Measurements from ENCODE around the gene ERG28.
"Not testable (repeated sequence)": the region's sequence is repeated elsewhere in the genome, so short reads cannot be mapped to it uniquely, and the experiment has no call there.

ERG28 gene

DNA sequence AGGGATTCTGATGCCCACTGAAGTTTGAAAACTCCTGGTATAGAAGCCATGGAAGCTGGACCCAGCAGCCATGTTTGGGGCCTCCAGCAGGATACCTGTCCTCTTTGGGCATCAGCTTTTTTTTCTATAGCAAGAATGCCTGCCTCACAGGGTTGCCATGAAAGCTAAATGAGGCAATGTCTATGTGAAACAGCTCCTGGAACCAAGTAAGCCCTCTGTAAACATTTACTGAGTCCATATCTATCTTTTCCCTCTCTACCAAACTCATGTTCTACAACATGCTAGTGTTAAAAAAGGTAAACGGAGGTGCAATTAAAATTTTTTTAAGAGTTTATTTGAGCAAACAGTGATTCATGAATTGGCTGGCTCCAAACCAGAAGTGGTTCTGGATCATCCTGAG lies 53.6 kb downstream of the ERG28 start:
- Histone ChIP-seq H3K4me1 (ENCODE audit: low read length) (peaks cover 19% of the 10 kb centered on the region), H3K27me3 (ENCODE audit: low read depth, low read length) (no peaks in the 10 kb centered on the region), H3K27ac (ENCODE audit: low read length) (no peak overlapping the region), H3K36me3 (replicated peaks; ENCODE audit: low read depth, low read length) (peaks cover 10% of the 10 kb centered on the region), H3K4me3 (ENCODE audit: low read length) (no peak overlapping the region), H3K79me2 (ENCODE audit: low read length) (no peaks in the 10 kb centered on the region), H3K9ac (ENCODE audit: low read length) (no peak overlapping the region), H3K4me2 (ENCODE audit: low read length) (no peak overlapping the region), H2AFZ (ENCODE audit: low read depth, low read length) (no peak overlapping the region), H3K9me3 (ENCODE audit: insufficient read depth, low read length) (no peaks in the 10 kb centered on the region), H4K20me1 (ENCODE audit: insufficient read depth, low read length) (no peaks in the 10 kb centered on the region)
- TF ChIP-seq, protein P1, sequence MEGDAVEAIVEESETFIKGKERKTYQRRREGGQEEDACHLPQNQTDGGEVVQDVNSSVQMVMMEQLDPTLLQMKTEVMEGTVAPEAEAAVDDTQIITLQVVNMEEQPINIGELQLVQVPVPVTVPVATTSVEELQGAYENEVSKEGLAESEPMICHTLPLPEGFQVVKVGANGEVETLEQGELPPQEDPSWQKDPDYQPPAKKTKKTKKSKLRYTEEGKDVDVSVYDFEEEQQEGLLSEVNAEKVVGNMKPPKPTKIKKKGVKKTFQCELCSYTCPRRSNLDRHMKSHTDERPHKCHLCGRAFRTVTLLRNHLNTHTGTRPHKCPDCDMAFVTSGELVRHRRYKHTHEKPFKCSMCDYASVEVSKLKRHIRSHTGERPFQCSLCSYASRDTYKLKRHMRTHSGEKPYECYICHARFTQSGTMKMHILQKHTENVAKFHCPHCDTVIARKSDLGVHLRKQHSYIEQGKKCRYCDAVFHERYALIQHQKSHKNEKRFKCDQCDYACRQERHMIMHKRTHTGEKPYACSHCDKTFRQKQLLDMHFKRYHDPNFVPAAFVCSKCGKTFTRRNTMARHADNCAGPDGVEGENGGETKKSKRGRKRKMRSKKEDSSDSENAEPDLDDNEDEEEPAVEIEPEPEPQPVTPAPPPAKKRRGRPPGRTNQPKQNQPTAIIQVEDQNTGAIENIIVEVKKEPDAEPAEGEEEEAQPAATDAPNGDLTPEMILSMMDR (IDR thresholded peaks at IDR 0.05; ENCODE audit: low read depth, low read length) = no peak
- no peak for TF ChIP-seq EZH2phosphoT487 (IDR thresholded peaks at IDR 0.05; ENCODE audit: low read depth)

DNA sequence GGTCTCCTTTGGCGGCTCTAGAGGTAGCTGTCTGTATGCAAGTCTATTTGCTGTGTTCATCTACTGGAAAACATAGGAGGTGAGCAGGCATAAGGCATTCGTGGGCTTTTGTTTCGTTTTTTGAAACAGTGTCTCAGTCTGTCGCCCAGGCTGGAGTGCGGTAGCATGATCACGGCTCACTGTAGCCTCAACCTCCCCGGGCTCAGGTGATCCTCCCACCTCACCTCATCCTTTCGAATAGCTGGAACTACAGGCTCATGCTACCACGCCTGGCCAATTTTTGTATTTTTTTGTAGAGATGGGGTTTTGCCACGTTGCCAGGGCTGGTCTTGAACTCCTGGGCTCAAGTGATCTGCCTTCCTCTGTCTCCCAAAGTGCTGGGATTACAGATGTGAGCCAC lies 54.8 kb downstream of the ERG28 start:
- no peaks in the 10 kb centered on the region for H3K9me3 ChIP-seq (ENCODE audit: insufficient read depth, low read length)
- no peak overlapping the region for H3K9ac ChIP-seq (ENCODE audit: low read length)
- no peak overlapping the region for H3K4me3 ChIP-seq (ENCODE audit: low read length)
- no peak overlapping the region for H2AFZ ChIP-seq (ENCODE audit: low read depth, low read length)
- TF ChIP-seq, protein P1 (IDR thresholded peaks at IDR 0.05; ENCODE audit: low read depth, low read length) = no peak
- no peak for TF ChIP-seq EZH2phosphoT487 (IDR thresholded peaks at IDR 0.05; ENCODE audit: low read depth)
- no peak overlapping the region for H3K27ac ChIP-seq (ENCODE audit: low read length)
- no peaks in the 10 kb centered on the region for H3K27me3 ChIP-seq (ENCODE audit: low read depth, low read length)
- peaks cover 10% of the 10 kb centered on the region for H3K36me3 ChIP-seq (replicated peaks; ENCODE audit: low read depth, low read length)
- no peaks in the 10 kb centered on the region for H4K20me1 ChIP-seq (ENCODE audit: insufficient read depth, low read length)
- no peaks in the 10 kb centered on the region for H3K79me2 ChIP-seq (ENCODE audit: low read length)
- no peak overlapping the region for H3K4me2 ChIP-seq (ENCODE audit: low read length)
- H3K4me1 ChIP-seq (ENCODE audit: low read length) = peaks cover 19% of the 10 kb centered on the region

DNA sequence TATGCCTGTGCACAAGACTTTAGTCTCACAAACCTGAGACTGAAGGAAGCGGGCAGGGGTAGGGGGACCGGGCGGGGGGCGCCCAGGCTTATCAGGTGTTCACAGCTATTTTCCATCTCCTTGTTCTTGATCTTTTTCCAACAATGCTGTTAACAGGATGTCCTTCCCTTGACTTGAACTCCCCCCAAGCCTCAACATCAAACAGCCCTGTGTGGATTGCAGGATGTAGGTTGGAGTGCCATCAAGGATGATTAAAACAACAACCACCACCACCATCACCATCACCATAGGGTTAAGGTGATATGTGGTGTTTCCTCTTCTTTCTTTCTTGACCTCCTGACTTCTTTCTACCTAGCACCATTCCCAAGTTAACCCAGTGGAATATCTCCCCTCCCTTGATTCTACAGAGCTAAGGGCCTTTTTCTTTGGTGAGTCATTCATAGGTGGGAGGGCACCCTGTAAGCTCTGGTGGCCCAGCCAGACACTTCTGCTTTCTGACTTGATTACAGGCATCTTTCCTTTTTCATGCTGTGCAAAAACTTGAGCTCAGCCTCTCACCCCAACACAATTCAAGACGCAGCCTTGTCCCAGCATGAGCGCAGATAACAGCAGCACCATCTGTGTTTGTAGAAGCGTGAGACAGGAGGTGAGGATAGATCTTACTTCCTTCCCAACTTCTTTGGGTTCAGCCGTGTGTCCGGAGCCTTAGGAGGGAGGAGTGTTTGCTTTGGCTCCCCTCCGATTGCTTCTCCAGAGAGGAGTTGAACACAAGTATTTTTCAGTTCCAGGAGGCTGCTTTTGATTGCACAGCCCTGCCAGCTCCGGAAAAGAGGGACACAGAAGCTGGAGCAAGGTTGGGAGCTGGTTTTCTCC lies 55.5 kb downstream of the ERG28 start:
- Histone ChIP-seq H3K4me1 (ENCODE audit: low read length) (peaks cover 15% of the 10 kb centered on the region), H3K79me2 (ENCODE audit: low read length) (no peaks in the 10 kb centered on the region), H3K9ac (ENCODE audit: low read length) (no peak overlapping the region), H3K4me3 (ENCODE audit: low read length) (no peak overlapping the region), H3K4me2 (ENCODE audit: low read length) (no peak overlapping the region), H3K27ac (ENCODE audit: low read length) (no peak overlapping the region), H2AFZ (ENCODE audit: low read depth, low read length) (no peak overlapping the region), H3K9me3 (ENCODE audit: insufficient read depth, low read length) (no peaks in the 10 kb centered on the region), H3K36me3 (replicated peaks; ENCODE audit: low read depth, low read length) (peaks cover 10% of the 10 kb centered on the region), H3K27me3 (ENCODE audit: low read depth, low read length) (no peaks in the 10 kb centered on the region), H4K20me1 (ENCODE audit: insufficient read depth, low read length) (no peaks in the 10 kb centered on the region)
- TF ChIP-seq, protein P1 (IDR thresholded peaks at IDR 0.05; ENCODE audit: low read depth, low read length) = no peak
- TF ChIP-seq EZH2phosphoT487 (IDR thresholded peaks at IDR 0.05; ENCODE audit: low read depth) = no peak

- no peak overlapping the region for H3K9ac ChIP-seq (ENCODE audit: low read length)
- no peaks in the 10 kb centered on the region for H3K79me2 ChIP-seq (ENCODE audit: low read length)
- H3K9me3 ChIP-seq (ENCODE audit: insufficient read depth, low read length) = no peaks in the 10 kb centered on the region
- no peaks in the 10 kb centered on the region for H4K20me1 ChIP-seq (ENCODE audit: insufficient read depth, low read length)
- no peak overlapping the region for H3K4me3 ChIP-seq (ENCODE audit: low read length)
- TF ChIP-seq, protein P1 (IDR thresholded peaks at IDR 0.05; ENCODE audit: low read depth, low read length) = no peak
- TF ChIP-seq EZH2phosphoT487 (IDR thresholded peaks at IDR 0.05; ENCODE audit: low read depth) = no peak
- H3K27me3 ChIP-seq (ENCODE audit: low read depth, low read length) = no peaks in the 10 kb centered on the region
- no peak overlapping the region for H2AFZ ChIP-seq (ENCODE audit: low read depth, low read length)
- no peak overlapping the region for H3K27ac ChIP-seq (ENCODE audit: low read length)
- H3K4me1 ChIP-seq (ENCODE audit: low read length) = peaks cover 10% of the 10 kb centered on the region
- no peak overlapping the region for H3K4me2 ChIP-seq (ENCODE audit: low read length)
- peaks cover 6% of the 10 kb centered on the region for H3K36me3 ChIP-seq (replicated peaks; ENCODE audit: low read depth, low read length)
Measured at GRCh38 chr14:75602503-75602902, 58.2 kb downstream of the ERG28 start.

DNA sequence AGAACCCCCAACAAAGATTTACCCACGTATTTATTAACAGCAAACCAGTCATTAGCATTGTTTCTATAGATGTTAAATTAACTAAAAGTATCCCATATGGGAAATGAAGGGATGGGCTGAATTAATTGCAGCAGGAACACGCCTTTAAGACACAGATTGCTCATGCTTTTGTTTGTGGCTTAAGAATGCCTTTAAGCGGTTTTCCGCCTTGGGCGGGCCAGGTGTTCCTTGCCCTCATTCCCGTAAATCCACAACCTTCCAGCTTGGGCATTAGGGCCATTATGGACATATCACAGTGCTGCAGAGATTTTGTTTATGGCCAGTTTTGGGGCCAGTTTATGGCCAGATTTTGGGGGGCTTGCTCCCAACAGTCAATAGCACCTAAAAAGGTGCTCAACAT lies 59.6 kb downstream of the ERG28 start:
- not testable (repeated sequence) for H3K79me2 ChIP-seq (ENCODE audit: low read length); H4K20me1 ChIP-seq (ENCODE audit: insufficient read depth, low read length); H3K9ac ChIP-seq (ENCODE audit: low read length); H3K9me3 ChIP-seq (ENCODE audit: insufficient read depth, low read length); H3K27me3 ChIP-seq (ENCODE audit: low read depth, low read length); H3K4me3 ChIP-seq (ENCODE audit: low read length); H2AFZ ChIP-seq (ENCODE audit: low read depth, low read length); H3K27ac ChIP-seq (ENCODE audit: low read length); H3K36me3 ChIP-seq (replicated peaks; ENCODE audit: low read depth, low read length); H3K4me2 ChIP-seq (ENCODE audit: low read length)
- H3K4me1 ChIP-seq (ENCODE audit: low read length) = peaks cover 16% of the 10 kb centered on the region

DNA sequence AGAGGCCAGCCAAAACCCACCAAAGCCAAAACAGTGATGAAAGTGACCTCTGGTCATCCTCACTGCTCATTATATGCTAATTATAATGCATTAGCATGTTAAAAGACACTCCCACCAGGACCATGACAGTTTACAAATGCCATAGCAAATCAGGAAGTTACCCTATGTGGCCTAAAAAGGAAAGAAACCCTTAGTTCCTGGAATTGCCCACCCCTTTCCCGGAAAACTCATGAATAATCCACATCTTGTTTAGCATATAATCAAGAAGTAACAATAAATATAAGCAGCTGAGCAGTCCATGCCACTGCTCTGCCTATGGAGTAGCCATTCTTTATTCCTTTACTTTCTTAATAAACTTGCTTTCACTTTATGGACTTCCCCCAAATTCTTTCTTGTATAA lies 60.6 kb downstream of the ERG28 start:
- not testable (repeated sequence) for H3K9ac ChIP-seq (ENCODE audit: low read length); H3K27ac ChIP-seq (ENCODE audit: low read length); H3K27me3 ChIP-seq (ENCODE audit: low read depth, low read length); H2AFZ ChIP-seq (ENCODE audit: low read depth, low read length); H3K9me3 ChIP-seq (ENCODE audit: insufficient read depth, low read length); H3K4me3 ChIP-seq (ENCODE audit: low read length); H3K36me3 ChIP-seq (replicated peaks; ENCODE audit: low read depth, low read length); H3K4me2 ChIP-seq (ENCODE audit: low read length); H3K79me2 ChIP-seq (ENCODE audit: low read length); H4K20me1 ChIP-seq (ENCODE audit: insufficient read depth, low read length)
- H3K4me1 ChIP-seq (ENCODE audit: low read length) = peaks cover 15% of the 10 kb centered on the region
